ENCODE data around the gene OR10V1.
"Not testable (repeated sequence)": the region's sequence is repeated elsewhere in the genome, so short reads cannot be mapped to it uniquely, and the experiment has no call there.

Gene OR10V1

GRCh38 chr11:59705294-59705693 lies 8.4 kb downstream of the OR10V1 start:
- no peak for TF ChIP-seq EZH2phosphoT487 (IDR thresholded peaks at IDR 0.05; ENCODE audit: borderline replicate concordance)
- TF ChIP-seq CTCF (conservative IDR thresholded peaks at IDR 0.05; ENCODE audit: low read length): no peak
- Histone ChIP-seq H3K79me2 (ENCODE audit: insufficient read depth, low read length) (no peaks in the 10 kb centered on the region), H3K9ac (ENCODE audit: low read depth, low read length, poor library complexity, severe bottlenecking) (no peak overlapping the region), H3K4me3 (ENCODE audit: low read length, poor library complexity, severe bottlenecking) (no peak overlapping the region), H3K4me1 (ENCODE audit: insufficient read depth, low read length, poor library complexity, severe bottlenecking) (peaks cover 16% of the 10 kb centered on the region), H3K9me3 (ENCODE audit: insufficient read depth, low read depth, low read length) (no peaks in the 10 kb centered on the region; the same call in 1 of the 2 replicates), H3K27me3 (ENCODE audit: insufficient read depth, low read length, poor library complexity, severe bottlenecking) (no peaks in the 10 kb centered on the region), H3F3A (ENCODE audit: low read depth) (peaks cover 9% of the 10 kb centered on the region; the same call in 1 of the 2 replicates), H2AFZ (ENCODE audit: low read length) (no peak overlapping the region), H3K36me3 (ENCODE audit: insufficient read depth, low read length) (no peaks in the 10 kb centered on the region), H3K4me2 (ENCODE audit: low read depth, low read length, poor library complexity, severe bottlenecking) (no peak overlapping the region), H3K9me2 (replicated peaks; ENCODE audit: low read depth, low read length) (no peaks in the 10 kb centered on the region), H4K20me1 (ENCODE audit: insufficient read depth, low read length, poor library complexity, severe bottlenecking) (no peaks in the 10 kb centered on the region)

- not testable (repeated sequence) for H3K27me3 ChIP-seq (ENCODE audit: insufficient read depth, low read length, poor library complexity, severe bottlenecking); H3K36me3 ChIP-seq (ENCODE audit: insufficient read depth, low read length); H2AFZ ChIP-seq (ENCODE audit: low read length); H4K20me1 ChIP-seq (ENCODE audit: insufficient read depth, low read length, poor library complexity, severe bottlenecking); H3K9ac ChIP-seq (ENCODE audit: low read depth, low read length, poor library complexity, severe bottlenecking); H3K4me3 ChIP-seq (ENCODE audit: low read length, poor library complexity, severe bottlenecking); H3K4me2 ChIP-seq (ENCODE audit: low read depth, low read length, poor library complexity, severe bottlenecking); H3K79me2 ChIP-seq (ENCODE audit: insufficient read depth, low read length); H3F3A ChIP-seq (ENCODE audit: low read depth); H3K9me3 ChIP-seq (ENCODE audit: insufficient read depth, low read depth, low read length); H3K9me2 ChIP-seq (replicated peaks; ENCODE audit: low read depth, low read length)
- H3K4me1 ChIP-seq (ENCODE audit: insufficient read depth, low read length, poor library complexity, severe bottlenecking): peaks cover 16% of the 10 kb centered on the region
Observed at GRCh38 chr11:59703515-59703914, 10.1 kb downstream of the OR10V1 start.

- H2AFZ ChIP-seq (ENCODE audit: low read length); H3F3A ChIP-seq (ENCODE audit: low read depth); H3K9me2 ChIP-seq (replicated peaks; ENCODE audit: low read depth, low read length); H3K27me3 ChIP-seq (ENCODE audit: insufficient read depth, low read length, poor library complexity, severe bottlenecking); H3K4me3 ChIP-seq (ENCODE audit: low read length, poor library complexity, severe bottlenecking); H4K20me1 ChIP-seq (ENCODE audit: insufficient read depth, low read length, poor library complexity, severe bottlenecking); H3K4me2 ChIP-seq (ENCODE audit: low read depth, low read length, poor library complexity, severe bottlenecking); H3K9me3 ChIP-seq (ENCODE audit: insufficient read depth, low read depth, low read length); H3K4me1 ChIP-seq (ENCODE audit: insufficient read depth, low read length, poor library complexity, severe bottlenecking); H3K79me2 ChIP-seq (ENCODE audit: insufficient read depth, low read length); H3K36me3 ChIP-seq (ENCODE audit: insufficient read depth, low read length); H3K9ac ChIP-seq (ENCODE audit: low read depth, low read length, poor library complexity, severe bottlenecking): not testable (repeated sequence)
Observed at GRCh38 chr11:59700157-59700556, 13.5 kb downstream of the OR10V1 start.

GRCh38 chr11:59698506-59698905 lies 15.1 kb downstream of the OR10V1 start:
- Histone ChIP-seq H3K9me3 (ENCODE audit: insufficient read depth, low read depth, low read length) (no peaks in the 10 kb centered on the region), H3K27me3 (ENCODE audit: insufficient read depth, low read length, poor library complexity, severe bottlenecking) (no peaks in the 10 kb centered on the region), H3K4me3 (ENCODE audit: low read length, poor library complexity, severe bottlenecking) (no peak overlapping the region), H3K4me1 (ENCODE audit: insufficient read depth, low read length, poor library complexity, severe bottlenecking) (no peaks in the 10 kb centered on the region), H3F3A (ENCODE audit: low read depth) (no peaks in the 10 kb centered on the region), H4K20me1 (ENCODE audit: insufficient read depth, low read length, poor library complexity, severe bottlenecking) (no peaks in the 10 kb centered on the region), H3K9me2 (replicated peaks; ENCODE audit: low read depth, low read length) (no peaks in the 10 kb centered on the region), H2AFZ (ENCODE audit: low read length) (no peak overlapping the region), H3K4me2 (ENCODE audit: low read depth, low read length, poor library complexity, severe bottlenecking) (no peak overlapping the region), H3K79me2 (ENCODE audit: insufficient read depth, low read length) (no peaks in the 10 kb centered on the region), H3K36me3 (ENCODE audit: insufficient read depth, low read length) (no peaks in the 10 kb centered on the region), H3K9ac (ENCODE audit: low read depth, low read length, poor library complexity, severe bottlenecking) (no peak overlapping the region)
- TF ChIP-seq EZH2phosphoT487 (IDR thresholded peaks at IDR 0.05; ENCODE audit: borderline replicate concordance) (no peak), CTCF (conservative IDR thresholded peaks at IDR 0.05; ENCODE audit: low read length) (no peak)
